RWPE1 (cell line): ENCODE measurements around the gene TSFM.

ENCODE experiments used
- CTCF ChIA-PET: fragments of 350-600 bp; sonication (Branson Sonifier 250); formaldehyde crosslinking; extraction: SDS; loops from one replicate; lab custom pipeline; 2021; lab: Yijun Ruan, JAX
- POLR2A ChIA-PET: fragments of 400-600 bp; formaldehyde crosslinking; extraction: SDS; loops from one replicate; lab custom pipeline; 2020; ENCODE audit warnings: antibody characterized with exemption; ENCODE audit not compliant: low non-redundant PET; lab: Yijun Ruan, JAX
- DNase-seq: peaks from one replicate; pipeline ENCODE4 v3.0.0; 2012; ENCODE audit warnings: low spot score
- H3K27ac ChIP-seq: fragments of 450-650 bp; 2 replicates; pipeline ENCODE4 v1.5.1; 2017
- CTCF ChIP-seq: fragments of 450-650 bp; conservative IDR thresholded peaks from 2 replicates; pipeline ENCODE4 v1.5.1; 2017; ENCODE audit warnings: low read depth, mild to moderate bottlenecking

TSFM gene

DNA sequence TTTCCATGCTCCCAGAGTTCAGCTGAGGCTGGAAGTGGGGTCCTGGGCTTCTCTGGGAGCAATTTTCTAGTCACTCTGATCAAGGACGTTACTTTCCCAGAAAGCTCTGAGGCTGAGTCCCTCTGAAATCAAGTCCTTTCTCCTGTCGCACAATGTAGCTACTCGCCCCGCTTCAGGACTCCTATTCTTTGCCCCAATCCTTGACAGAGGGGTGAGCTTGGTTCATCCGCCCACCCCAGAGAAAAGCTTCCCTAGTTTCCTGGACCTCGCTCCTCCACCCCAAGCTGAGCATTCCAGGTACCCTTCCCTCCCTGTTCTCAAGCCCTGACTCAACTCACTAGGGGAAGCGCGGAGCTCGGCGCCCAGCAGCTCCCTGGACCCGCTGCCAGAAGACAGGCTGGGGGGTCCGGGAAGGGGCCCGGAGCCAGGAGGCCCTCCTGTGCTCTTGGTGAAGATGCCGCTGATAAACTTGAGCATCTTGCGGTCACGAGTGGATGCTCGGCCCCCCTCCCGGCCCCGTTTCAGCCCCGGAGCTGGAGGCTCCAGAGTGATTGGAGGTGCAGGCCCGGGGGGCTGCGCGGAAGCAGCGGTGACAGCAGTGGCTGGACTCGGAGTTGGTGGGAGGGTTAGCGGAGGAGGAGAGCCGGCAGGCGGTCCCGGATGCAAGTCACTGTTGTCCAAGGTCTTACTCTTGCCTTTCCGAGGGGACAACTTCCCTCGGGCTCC lies 45.7 kb upstream of the TSFM start:
- ChIA-PET POLR2A (interaction anchor here (0.6 kb wide), 1 partner anchor 144 kb away, joined by 3 read pairs; no protein-coding TSS in a partner anchor), CTCF (interaction anchor here (0.6 to 4.3 kb wide), 4 partner anchors 10 to 262 kb away, joined by 4 to 31 read pairs (median 6); no protein-coding TSS in a partner anchor)
- TF ChIP-seq CTCF = no peak
- H3K27ac ChIP-seq = peak overlapping the region; percentile 5; the same call in 1 of the 2 replicates
- no peak for DNase-seq

DNA sequence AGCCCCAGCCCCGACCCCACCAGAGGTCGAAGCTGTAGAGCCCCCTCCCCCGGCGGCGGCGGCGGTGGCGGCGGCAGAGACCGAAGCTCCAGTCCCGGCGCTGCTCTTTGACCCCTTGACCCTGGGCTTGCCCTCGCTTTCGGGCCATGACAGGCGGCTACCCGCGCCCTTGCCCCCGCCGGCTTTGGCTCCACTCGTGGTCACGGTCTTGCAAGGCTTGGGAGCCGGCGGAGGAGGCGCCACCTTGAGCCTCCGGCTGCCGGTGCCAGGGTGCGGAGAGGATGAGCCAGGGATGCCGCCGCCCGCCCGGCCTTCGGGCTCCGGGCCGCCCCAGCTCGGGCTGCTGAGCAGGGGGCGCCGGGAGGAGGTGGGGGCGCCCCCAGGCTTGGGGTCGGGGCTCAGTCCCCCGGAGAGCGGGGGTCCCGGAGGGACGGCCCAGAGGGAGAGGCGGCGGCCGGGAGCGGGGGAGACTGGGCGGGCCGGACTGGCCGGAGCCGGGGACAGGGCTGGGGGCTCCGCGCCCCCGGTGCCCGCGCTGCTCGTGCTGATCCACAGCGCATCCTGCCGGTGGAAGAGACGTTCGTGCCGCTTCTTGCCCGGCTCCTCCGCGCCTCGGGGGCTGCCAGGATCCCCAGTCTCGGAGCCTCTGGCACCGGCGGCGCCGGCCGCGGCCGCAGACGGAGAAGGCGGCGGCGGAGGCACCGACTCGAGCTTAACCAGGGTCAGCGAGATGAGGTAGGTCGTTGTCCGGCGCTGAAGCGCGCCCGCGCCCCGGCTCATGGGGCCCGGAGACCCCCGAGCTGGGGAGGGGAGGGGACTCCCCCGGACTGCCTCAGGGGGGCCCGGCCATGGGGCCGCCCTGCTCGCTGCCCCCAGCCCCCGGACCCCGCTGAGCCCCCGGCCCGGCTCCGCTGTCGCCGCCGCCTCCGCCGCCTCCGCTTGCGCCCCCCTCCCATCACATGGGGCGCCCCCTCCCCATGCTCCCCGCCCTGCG lies 44.8 kb upstream of the TSFM start:
- ChIA-PET POLR2A (no interaction called here), CTCF (interaction anchor here (0.6 to 4.3 kb wide), 3 partner anchors 11 to 161 kb away, joined by 3 to 31 read pairs (median 3); no protein-coding TSS in a partner anchor)
- no peak for DNase-seq
- no peak overlapping the region for H3K27ac ChIP-seq
- peak; percentile 27; the same call in 1 of the 2 replicates for TF ChIP-seq CTCF

- TF ChIP-seq CTCF = no peak
- ChIA-PET POLR2A (no interaction called here), CTCF (interaction anchor here (0.6 to 4.3 kb wide), 3 partner anchors 12 to 160 kb away, joined by 3 to 31 read pairs (median 3); no protein-coding TSS in a partner anchor)
- DNase-seq = no peak
- no peak within 1 kb of the TSS for H3K27ac ChIP-seq
Measured at GRCh38 chr12:57738661-57739237, 43.8 kb upstream of the TSFM start, which contains the start of gene AGAP2. Gene AGAP2, minus strand, starts transcription at chr12:57738742. Its CDS starts 496 bp downstream, at chr12:57738246.

DNA sequence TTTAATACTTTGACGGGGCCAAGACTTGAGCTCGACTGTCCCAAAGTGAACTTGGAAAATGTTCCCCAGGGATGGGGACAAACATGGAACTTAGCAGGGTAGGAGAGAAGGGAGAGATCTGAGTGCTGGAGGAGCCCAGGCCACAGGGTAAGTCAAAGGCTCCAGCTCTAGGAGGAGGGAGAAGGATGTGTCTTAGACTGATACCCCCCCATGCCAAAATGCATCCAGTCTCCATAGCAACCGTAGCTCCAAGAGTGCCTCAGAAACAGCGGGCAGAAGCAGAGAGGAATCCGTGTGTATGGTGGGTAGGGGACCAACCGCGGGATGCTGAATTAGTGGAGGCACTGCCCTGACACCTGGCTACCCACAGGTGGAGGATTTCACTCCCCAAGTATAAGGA lies 43.2 kb upstream of the TSFM start:
- CTCF ChIA-PET = no interaction called here
- no peak overlapping the region for H3K27ac ChIP-seq

GRCh38 chr12:57739914-57740538 lies 42.6 kb upstream of the TSFM start:
- TF ChIP-seq CTCF = no peak
- POLR2A ChIA-PET = no interaction called here
- no peak overlapping the region for H3K27ac ChIP-seq
- no peak for DNase-seq
- CTCF ChIA-PET = interaction anchor here (0.5 to 0.7 kb wide), 3 partner anchors 13 to 54 kb away, joined by 3 read pairs; no protein-coding TSS in a partner anchor

More for the DNA sequence above, 43.2 kb upstream of the TSFM start:
- POLR2A ChIA-PET = no interaction called here
- no peak for DNase-seq
- TF ChIP-seq CTCF = no peak
